HepG2 (cell line): ENCODE results near the gene JOSD2. TPM values are rescaled to one million over a fixed set of nuclear protein-coding genes. Genes with fewer than 3 reads are reported as not detected.

Experiments
- ATAC-seq: fragments of 200-7000 bp; cut with Tn5 transposase; 3 replicates; pipeline ENCODE4 v1.9.1; 2020; ENCODE audit warnings: mild to moderate bottlenecking, moderate library complexity
- BruUV-seq: library from RNA; stranded (reverse); fragments of 400-500 nt; replicated peaks from 2 replicates; lab custom pipeline; 2021; lab: Mats Ljungman, UMichigan
- CTCF ChIA-PET: fragments of 300-600 bp; formaldehyde crosslinking; extraction: SDS; loops from one replicate; lab custom pipeline; 2021; ENCODE audit warnings: low total read pairs, inconsistent platforms, low intra/inter-chr PET ratio; lab: Yijun Ruan, JAX
- POLR2A ChIA-PET: fragments of 350-600 bp; sonication (Branson Sonifier 250); formaldehyde crosslinking; loops from one replicate; lab custom pipeline; 2020; ENCODE audit warnings: antibody characterized with exemption, inconsistent platforms; lab: Yijun Ruan, JAX
- DNase-seq: peaks from one replicate; pipeline ENCODE4 v3.0.0-alpha.2; 2015; ENCODE audit warnings: low spot score
- FAIRE-seq: peaks from 3 replicates; lab custom pipeline; 2011; peaks lifted over from hg19 to GRCh38; lab: Jason Lieb, UNC
- H2AFZ ChIP-seq: one replicate; pipeline ENCODE4 v1.6.1; 2011; ENCODE audit warnings: low read length, inconsistent platforms
- H3K27ac ChIP-seq: fragments of 300-600 bp; 3 replicates; pipeline ENCODE4 v1.8.0; 2011; ENCODE audit warnings: mixed run types, mild to moderate bottlenecking, mixed read lengths, low read length, inconsistent platforms; ENCODE audit not compliant: insufficient read depth; ENCODE audit errors: extremely low read length
- H3K27me3 ChIP-seq, 2 experiments: fragments of 200-600 bp in 1 of 2; 2 replicates in 1 of 2; 3 replicates in 1 of 2; pipeline versions ENCODE4 v1.6.0 to v1.8.0; 2011; ENCODE audit warnings: low read length in 2 of 2, mild to moderate bottlenecking in 2 of 2, moderate library complexity in 2 of 2, inconsistent platforms in 1 of 2; ENCODE audit not compliant: insufficient read depth in 2 of 2, control insufficient read depth in 1 of 2
- H3K36me3 ChIP-seq, 2 experiments: fragments of 200-600 bp in 1 of 2; replicated peaks in 1 of 2; 2 replicates in 1 of 2; 3 replicates in 1 of 2; pipeline versions ENCODE4 v1.5.1 to v1.8.0; 2011; ENCODE audit warnings: low read length in 2 of 2, inconsistent platforms in 1 of 2; ENCODE audit not compliant: insufficient read depth in 2 of 2, control insufficient read depth in 1 of 2
- H3K4me1 ChIP-seq: 2 replicates; pipeline ENCODE4 v1.5.1; 2012; ENCODE audit warnings: low read length, inconsistent platforms; ENCODE audit not compliant: insufficient read depth
- H3K4me2 ChIP-seq: 2 replicates; pipeline ENCODE4 v1.6.0; 2011; ENCODE audit warnings: low read depth, low read length, inconsistent platforms
- H3K4me3 ChIP-seq, 3 experiments: fragments of 200-600 bp in 1 of 3; sonication (generic), shearing (Covaris generic) in 1 of 3; replicated peaks in 1 of 3; 2 replicates each; pipeline ENCODE4 v1.5.1; 2011 to 2016; ENCODE audit warnings: low read length in 3 of 3, inconsistent platforms in 2 of 3, low read depth in 2 of 3, mild to moderate bottlenecking in 2 of 3, control low read depth in 1 of 3, mixed read lengths in 1 of 3; ENCODE audit not compliant: insufficient read depth in 1 of 3
- H3K79me2 ChIP-seq: one replicate; pipeline ENCODE4 v1.6.1; 2011; ENCODE audit warnings: low read length, inconsistent platforms; ENCODE audit not compliant: insufficient read depth
- H3K9ac ChIP-seq: 2 replicates; pipeline ENCODE4 v1.6.0; 2011; ENCODE audit warnings: mild to moderate bottlenecking, low read depth, low read length, inconsistent platforms; ENCODE audit not compliant: insufficient read depth
- H3K9me3 ChIP-seq: 2 replicates; pipeline ENCODE4 v1.5.1; 2012; ENCODE audit warnings: mild to moderate bottlenecking, low read length
- H4K20me1 ChIP-seq: 2 replicates; pipeline ENCODE4 v1.6.0; 2011; ENCODE audit warnings: inconsistent platforms, mild to moderate bottlenecking, low read length, moderate library complexity; ENCODE audit not compliant: insufficient read depth
- AGO1 ChIP-seq: fragments of 200-400 bp; formaldehyde crosslinking; IDR thresholded peaks from 2 replicates; pipeline ENCODE4 v1.6.1; 2017; ENCODE audit warnings: mild to moderate bottlenecking, low read depth, low read length, moderate library complexity; ENCODE audit not compliant: poor library complexity, severe bottlenecking
- DRAP1 ChIP-seq: IDR thresholded peaks from 2 replicates; pipeline ENCODE4 v1.6.1; 2016; ENCODE audit warnings: missing genetic modification reagents, missing compliant biosample characterization
- KDM5A ChIP-seq: fragments of 200-600 bp; sonication (generic); IDR thresholded peaks from 2 replicates; pipeline ENCODE4 v1.7.0; 2018; ENCODE audit warnings: antibody characterized with exemption, mild to moderate bottlenecking, low read length, borderline replicate concordance
- SNAPC2 ChIP-seq: sonication (generic); formaldehyde crosslinking; IDR thresholded peaks from 2 replicates; pipeline ENCODE4 v1.8.1; 2022; ENCODE audit warnings: mild to moderate bottlenecking, missing genetic modification reagents
- TRAFD1 ChIP-seq: sonication (generic); formaldehyde crosslinking; IDR thresholded peaks from 2 replicates; pipeline ENCODE4 v1.5.1; 2020; ENCODE audit warnings: missing genetic modification reagents, mild to moderate bottlenecking, borderline replicate concordance
- TSC22D2 ChIP-seq: sonication (generic); formaldehyde crosslinking; IDR thresholded peaks from 2 replicates; pipeline ENCODE4 v1.5.1; 2020; ENCODE audit warnings: missing genetic modification reagents, mild to moderate bottlenecking, borderline replicate concordance
- ZBTB34 ChIP-seq: sonication (generic); formaldehyde crosslinking; IDR thresholded peaks from 2 replicates; pipeline ENCODE4 v1.8.0; 2022; ENCODE audit warnings: mild to moderate bottlenecking, missing genetic modification reagents
- ZC3H4 ChIP-seq: sonication (generic); formaldehyde crosslinking; IDR thresholded peaks from 2 replicates; pipeline ENCODE4 v1.4.0; 2020; ENCODE audit warnings: missing genetic modification reagents, borderline replicate concordance
- ZFP36 ChIP-seq: fragments of 150-350 bp; IDR thresholded peaks from 2 replicates; pipeline ENCODE4 v1.6.1; 2018; ENCODE audit warnings: borderline replicate concordance, low read length, low read depth; ENCODE audit not compliant: partially characterized antibody
- ZFP37 ChIP-seq: sonication (generic); formaldehyde crosslinking; IDR thresholded peaks from 2 replicates; pipeline ENCODE4 v1.4.0; 2020; ENCODE audit warnings: missing genetic modification reagents, borderline replicate concordance
- ZNF136 ChIP-seq: sonication (generic); formaldehyde crosslinking; IDR thresholded peaks from 2 replicates; pipeline ENCODE4 v1.8.1; 2022; ENCODE audit warnings: low read depth, mild to moderate bottlenecking, moderate library complexity, missing genetic modification reagents
- ZNF234 ChIP-seq: sonication (generic); formaldehyde crosslinking; conservative IDR thresholded peaks from 2 replicates; pipeline ENCODE4 v1.5.1; 2020; ENCODE audit warnings: mild to moderate bottlenecking, missing genetic modification reagents
- ZNF382 ChIP-seq: sonication (generic); formaldehyde crosslinking; IDR thresholded peaks from 2 replicates; pipeline ENCODE4 v1.5.0; 2020; ENCODE audit warnings: missing genetic modification reagents, mild to moderate bottlenecking, borderline replicate concordance
- ZNF484 ChIP-seq: sonication (generic); formaldehyde crosslinking; IDR thresholded peaks from 2 replicates; pipeline ENCODE4 v1.5.1; 2020; ENCODE audit warnings: mild to moderate bottlenecking, low read depth, missing genetic modification reagents, borderline replicate concordance
- ZSCAN30 ChIP-seq: sonication (generic); formaldehyde crosslinking; IDR thresholded peaks from 2 replicates; pipeline ENCODE4 v1.5.0; 2020; ENCODE audit warnings: mild to moderate bottlenecking, missing genetic modification reagents
- whole genome bisulfite sequencing: methylation state at CpG from one replicate; pipeline ENCODE4 v1.1.6; 2017; ENCODE audit warnings: low lambda C conversion rate; 5-methylcytosine and 5-hydroxymethylcytosine counted together
- in situ Hi-C: cut with HindIII; loops from 2 replicates; pipeline ENCODE4 v1.10.0; 2017; ENCODE audit warnings: low pct_unique_long_range_greater_than_20kb; ENCODE audit not compliant: extremely low pct_ligation_motif_present
- intact Hi-C: fragments of 100-400 bp; cut with micrococcal nuclease; formaldehyde crosslinking; loops from one replicate; pipeline ENCODE4 v1.10.0; 2022; ENCODE audit not compliant: unreplicated experiment
- polyA plus RNA-seq, 8 experiments: library from polyadenylated mRNA; depleted of rRNA in 3 of 8; stranded (reverse) in 7 of 8; unstranded in 1 of 8; fragments of >200 nt; fragmentation: Illumina TruSeq in 4 of 8; extraction: Trizol in 4 of 8; gene quantifications; 2 replicates each; pipeline versions ENCODE4 v1.2.1 to v1.2.3, GENCODE V29; 2011 to 2016; ENCODE audit warnings: low read depth in 4 of 8, missing spikeins in 1 of 8, mixed read lengths in 1 of 8; ENCODE audit not compliant: insufficient read depth in 1 of 8
- total RNA-seq, 5 experiments: library from RNA; depleted of rRNA; stranded (reverse); fragments of >200 nt; fragmentation: Illumina TruSeq; extraction: Trizol; gene quantifications; 2 replicates each; pipeline ENCODE4 v1.2.3, GENCODE V29; 2016; ENCODE audit warnings: low read depth in 1 of 5

The JOSD2 gene
- total and polyA plus RNA-seq, 2 of the 13 experiments (the other 11 are each of a cell fraction or from before 2014, with no cell fraction given), result 2.0 to 4.1 TPM

- no peak for ATAC-seq
- in situ Hi-C loops (no loop called here), intact Hi-C loops (no loop called here)
- Histone ChIP-seq H3K9me3 (no peaks in the 10 kb centered on the region), H4K20me1 (no peaks in the 10 kb centered on the region), H2AFZ (no peak overlapping the region), H3K4me1 (peaks cover 11% of the 10 kb centered on the region), H3K27me3 (peaks cover 3 to 25% of the 10 kb centered on the region in 2 experiments; a peak in 3 of 5 replicates), H3K27ac (no peak overlapping the region), H3K4me2 (no peak overlapping the region), H3K9ac (no peak overlapping the region), H3K36me3 (no peaks in the 10 kb centered on the region), H3K79me2 (no peaks in the 10 kb centered on the region), H3K4me3 (no peak overlapping the region)
- no TSS peak for BruUV-seq
- no peak for FAIRE-seq
- POLR2A ChIA-PET, result no interaction called here
- CTCF ChIA-PET, result no interaction called here
- DNase-seq, result no peak
- 45% methylated on average over 5 of the region's 5 CpGs for WGBS
- TF ChIP-seq ZNF234 (CRISPR knock-in tag), result no peak
- no peak for TF ChIP-seq SNAPC2 (CRISPR knock-in tag)
- no peak for TF ChIP-seq ZNF484 (CRISPR knock-in tag)
- TF ChIP-seq ZFP36, result no peak
- TF ChIP-seq ZSCAN30 (CRISPR knock-in tag), result no peak
- TF ChIP-seq TSC22D2 (CRISPR knock-in tag), result no peak
- no peak for TF ChIP-seq AGO1
- no peak for TF ChIP-seq ZNF136 (CRISPR knock-in tag)
- TF ChIP-seq DRAP1 (CRISPR knock-in tag), result no peak
- no peak for TF ChIP-seq TRAFD1 (CRISPR knock-in tag)
- TF ChIP-seq ZFP37 (CRISPR knock-in tag), result no peak
- TF ChIP-seq ZBTB34 (CRISPR knock-in tag), result no peak
- TF ChIP-seq ZNF382 (CRISPR knock-in tag), result no peak
- TF ChIP-seq ZC3H4 (CRISPR knock-in tag), result no peak
- TF ChIP-seq KDM5A, result no peak
Observed at GRCh38 chr19:50495020-50495531, 15.9 kb downstream of the JOSD2 start.
